SU-DHL-6 (cell line): Measurements from ENCODE around the gene FAM24B.

Experiments used
- EZH2phosphoT487 ChIP-seq: fragments of 200-600 bp; sonication (generic), shearing (Covaris generic); conservative IDR thresholded peaks from 2 replicates; pipeline ENCODE4 v1.6.1; 2018; ENCODE audit warnings: mild to moderate bottlenecking, antibody characterized with exemption, low read length, moderate library complexity, mixed read lengths
- TF ChIP-seq, protein P1 (sequence below): fragments of 200-600 bp; sonication (generic); IDR thresholded peaks from one replicate; pipeline ENCODE4 v1.5.1; 2017; ENCODE audit warnings: antibody characterized with exemption, mild to moderate bottlenecking, low read length, moderate library complexity; ENCODE audit not compliant: insufficient read depth, poor library complexity, severe bottlenecking

DNA sequence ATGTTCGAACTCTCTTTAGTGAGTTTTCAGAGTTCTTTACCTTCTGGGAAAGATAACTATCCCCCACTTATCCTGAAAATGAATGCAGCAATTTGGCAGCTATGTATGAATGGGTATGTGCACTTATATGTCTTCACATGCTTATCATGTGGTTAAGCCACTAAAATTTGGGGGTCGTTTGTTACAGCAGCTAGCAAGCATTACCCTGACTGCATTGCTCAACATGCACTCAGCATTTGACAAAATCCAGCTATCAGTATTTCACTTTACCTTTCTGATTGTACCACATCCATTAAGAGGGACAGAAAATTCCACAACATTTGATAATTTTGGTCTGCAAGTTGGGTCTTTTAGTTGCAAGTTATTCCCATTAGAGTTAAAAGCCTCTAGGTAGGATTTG is 43.5 kb downstream of the FAM24B start:
- TF ChIP-seq, protein P1, sequence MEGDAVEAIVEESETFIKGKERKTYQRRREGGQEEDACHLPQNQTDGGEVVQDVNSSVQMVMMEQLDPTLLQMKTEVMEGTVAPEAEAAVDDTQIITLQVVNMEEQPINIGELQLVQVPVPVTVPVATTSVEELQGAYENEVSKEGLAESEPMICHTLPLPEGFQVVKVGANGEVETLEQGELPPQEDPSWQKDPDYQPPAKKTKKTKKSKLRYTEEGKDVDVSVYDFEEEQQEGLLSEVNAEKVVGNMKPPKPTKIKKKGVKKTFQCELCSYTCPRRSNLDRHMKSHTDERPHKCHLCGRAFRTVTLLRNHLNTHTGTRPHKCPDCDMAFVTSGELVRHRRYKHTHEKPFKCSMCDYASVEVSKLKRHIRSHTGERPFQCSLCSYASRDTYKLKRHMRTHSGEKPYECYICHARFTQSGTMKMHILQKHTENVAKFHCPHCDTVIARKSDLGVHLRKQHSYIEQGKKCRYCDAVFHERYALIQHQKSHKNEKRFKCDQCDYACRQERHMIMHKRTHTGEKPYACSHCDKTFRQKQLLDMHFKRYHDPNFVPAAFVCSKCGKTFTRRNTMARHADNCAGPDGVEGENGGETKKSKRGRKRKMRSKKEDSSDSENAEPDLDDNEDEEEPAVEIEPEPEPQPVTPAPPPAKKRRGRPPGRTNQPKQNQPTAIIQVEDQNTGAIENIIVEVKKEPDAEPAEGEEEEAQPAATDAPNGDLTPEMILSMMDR = no peak
- no peak for TF ChIP-seq EZH2phosphoT487
